NCI-H1105 treated with DMSO at 0.1 percent for 48 hours (cell line): Measurements from ENCODE around the gene ZNF280C.
A peak's percentile ranks its signal among the peaks of the same experiment; 100 is the strongest.
"Not testable (repeated sequence)": the region's sequence is repeated elsewhere in the genome, so short reads cannot be mapped to it uniquely, and the experiment has no call there.

Source experiments
- DNase-seq: peaks from one replicate; lab custom pipeline; 2025; lab: John Stamatoyannopoulos, UW

Gene ZNF280C, protein sequence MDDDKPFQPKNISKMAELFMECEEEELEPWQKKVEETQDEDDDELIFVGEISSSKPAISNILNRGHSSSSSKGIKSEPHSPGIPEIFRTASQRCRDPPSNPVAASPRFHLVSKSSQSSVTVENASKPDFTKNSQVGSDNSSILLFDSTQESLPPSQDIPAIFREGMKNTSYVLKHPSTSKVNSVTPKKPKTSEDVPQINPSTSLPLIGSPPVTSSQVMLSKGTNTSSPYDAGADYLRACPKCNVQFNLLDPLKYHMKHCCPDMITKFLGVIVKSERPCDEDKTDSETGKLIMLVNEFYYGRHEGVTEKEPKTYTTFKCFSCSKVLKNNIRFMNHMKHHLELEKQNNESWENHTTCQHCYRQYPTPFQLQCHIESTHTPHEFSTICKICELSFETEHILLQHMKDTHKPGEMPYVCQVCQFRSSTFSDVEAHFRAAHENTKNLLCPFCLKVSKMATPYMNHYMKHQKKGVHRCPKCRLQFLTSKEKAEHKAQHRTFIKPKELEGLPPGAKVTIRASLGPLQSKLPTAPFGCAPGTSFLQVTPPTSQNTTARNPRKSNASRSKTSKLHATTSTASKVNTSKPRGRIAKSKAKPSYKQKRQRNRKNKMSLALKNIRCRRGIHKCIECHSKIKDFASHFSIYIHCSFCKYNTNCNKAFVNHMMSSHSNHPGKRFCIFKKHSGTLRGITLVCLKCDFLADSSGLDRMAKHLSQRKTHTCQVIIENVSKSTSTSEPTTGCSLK

DNA sequence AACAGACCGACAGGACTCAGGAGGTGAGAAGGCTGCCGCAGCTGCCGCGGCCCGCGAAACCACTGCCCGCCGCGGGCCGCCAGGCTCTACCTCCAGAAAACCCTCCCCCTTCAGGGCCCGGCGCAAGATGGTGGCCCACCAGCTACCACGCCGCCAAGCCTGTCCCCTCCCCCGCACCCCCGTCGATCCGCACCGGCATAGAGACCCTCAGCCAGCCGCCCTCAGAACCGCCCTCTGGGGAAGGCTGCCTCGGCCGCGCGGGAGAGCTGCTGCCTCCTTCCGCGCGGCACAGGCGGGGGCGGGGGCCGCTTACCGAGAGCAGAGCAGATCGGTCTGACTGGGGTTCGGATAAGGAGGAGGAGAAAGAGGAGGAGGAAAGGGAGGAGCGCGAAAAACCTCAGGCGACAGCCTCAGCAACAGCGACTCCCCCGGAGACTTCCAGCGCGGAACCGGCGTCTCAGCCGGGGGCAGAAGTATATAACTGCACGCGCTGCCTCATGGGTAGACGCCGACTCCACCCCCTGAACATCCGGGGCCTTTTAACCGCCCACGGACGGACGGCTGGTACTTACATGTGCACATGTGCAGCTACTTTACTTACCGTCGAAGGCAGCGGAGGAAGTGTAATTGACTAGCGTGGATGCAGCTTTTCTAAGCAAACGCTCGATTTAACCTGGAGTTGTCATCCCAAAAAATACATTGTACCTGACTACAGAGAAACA lies at the start of gene ZNF280C:
Gene ZNF280C (minus strand): TSS at position 451 of the 722 bp plus-strand sequence. CDS start 8,450 bp downstream, outside the sequence.
- DNase-seq = peak; percentile 82

DNA sequence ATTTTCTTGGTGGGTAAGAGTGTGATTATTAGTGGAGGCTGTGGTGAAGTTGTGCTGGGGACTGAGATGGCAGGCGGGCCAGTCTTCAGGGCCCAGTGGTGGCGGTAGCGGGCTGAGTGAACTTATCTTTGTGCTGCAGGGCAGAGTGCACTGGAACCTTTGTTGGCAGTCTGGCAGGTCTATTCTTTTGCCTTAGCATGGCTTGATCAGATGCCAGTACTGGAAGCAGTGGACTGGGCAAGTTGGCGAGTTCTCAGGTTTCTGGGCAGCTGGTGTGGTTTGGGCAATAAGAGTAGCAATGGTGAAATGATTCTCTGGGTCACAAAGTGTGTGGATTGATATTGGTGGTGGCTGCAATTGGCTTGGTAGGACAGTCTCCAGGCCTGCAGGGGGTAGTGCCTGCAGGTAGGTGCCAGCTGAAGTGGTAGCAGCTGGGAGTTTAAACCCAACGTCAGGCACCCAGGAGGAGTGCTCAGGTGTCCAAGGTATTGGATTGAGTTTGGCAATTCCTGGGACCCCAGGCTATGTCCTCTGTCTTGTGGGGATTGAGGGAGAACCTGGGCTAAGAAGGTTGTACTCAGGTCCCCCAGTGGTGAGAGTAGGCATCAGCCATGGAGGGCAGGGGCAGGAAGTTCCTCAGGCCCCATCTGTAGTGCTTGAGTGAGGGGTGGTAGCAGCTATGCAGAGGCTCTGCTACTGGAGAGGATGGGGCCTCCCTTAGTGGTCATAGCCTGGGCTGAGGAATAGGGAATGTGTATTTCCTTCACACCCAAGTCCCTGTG lies 36.1 kb upstream of the ZNF280C start:
- no peak for DNase-seq

DNA sequence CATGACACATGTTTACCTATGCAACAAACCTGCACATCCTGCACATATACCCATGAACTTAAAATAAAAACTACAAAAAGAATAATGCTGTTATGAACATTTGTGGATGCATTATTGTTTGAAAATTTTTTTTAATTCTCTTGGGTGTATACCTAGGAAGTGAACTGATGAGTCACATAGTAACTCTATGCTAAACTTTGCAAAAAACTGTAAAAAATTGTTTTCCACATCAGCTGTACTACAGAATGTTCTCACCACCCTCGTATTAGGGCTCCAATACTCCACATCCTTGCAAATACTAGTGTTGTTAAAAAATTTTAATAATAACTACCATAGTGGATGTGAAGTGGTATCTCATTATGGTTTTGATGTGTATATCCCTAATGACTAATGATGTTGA lies 33.3 kb upstream of the ZNF280C start:
- no peak for DNase-seq

DNA sequence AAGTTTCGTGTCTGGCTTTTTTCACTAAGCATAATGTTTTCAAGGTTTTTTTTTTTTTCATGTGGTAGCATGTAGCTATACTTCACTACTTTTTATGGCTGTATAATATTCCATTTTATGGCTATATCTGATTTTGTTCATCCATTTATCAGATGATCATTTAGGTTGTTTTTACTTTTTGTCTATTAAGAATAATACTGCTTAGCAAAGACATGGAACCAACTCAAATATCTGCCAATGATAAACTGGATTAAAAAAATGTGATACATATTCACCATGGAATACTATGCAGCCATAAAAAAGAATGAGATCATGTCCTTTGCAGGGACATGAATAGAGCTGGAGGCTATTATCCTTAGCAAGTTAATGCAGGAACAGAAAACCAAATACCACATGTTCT lies 32.7 kb upstream of the ZNF280C start:
- DNase-seq = no peak

DNA sequence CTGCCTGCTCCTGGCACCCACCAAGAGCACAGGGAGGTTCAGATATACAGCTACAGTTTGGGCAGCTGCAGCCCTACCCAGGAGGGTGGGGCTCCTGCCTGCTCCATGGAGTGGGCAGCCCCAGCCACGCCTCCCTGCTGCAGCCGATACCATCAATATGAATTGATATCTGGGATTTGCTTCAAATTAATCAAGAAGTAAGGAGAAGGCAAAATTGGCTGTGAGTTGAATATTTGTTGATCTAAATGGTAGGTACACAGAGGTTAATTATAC lies 31.2 kb upstream of the ZNF280C start:
- DNase-seq = no peak

DNA sequence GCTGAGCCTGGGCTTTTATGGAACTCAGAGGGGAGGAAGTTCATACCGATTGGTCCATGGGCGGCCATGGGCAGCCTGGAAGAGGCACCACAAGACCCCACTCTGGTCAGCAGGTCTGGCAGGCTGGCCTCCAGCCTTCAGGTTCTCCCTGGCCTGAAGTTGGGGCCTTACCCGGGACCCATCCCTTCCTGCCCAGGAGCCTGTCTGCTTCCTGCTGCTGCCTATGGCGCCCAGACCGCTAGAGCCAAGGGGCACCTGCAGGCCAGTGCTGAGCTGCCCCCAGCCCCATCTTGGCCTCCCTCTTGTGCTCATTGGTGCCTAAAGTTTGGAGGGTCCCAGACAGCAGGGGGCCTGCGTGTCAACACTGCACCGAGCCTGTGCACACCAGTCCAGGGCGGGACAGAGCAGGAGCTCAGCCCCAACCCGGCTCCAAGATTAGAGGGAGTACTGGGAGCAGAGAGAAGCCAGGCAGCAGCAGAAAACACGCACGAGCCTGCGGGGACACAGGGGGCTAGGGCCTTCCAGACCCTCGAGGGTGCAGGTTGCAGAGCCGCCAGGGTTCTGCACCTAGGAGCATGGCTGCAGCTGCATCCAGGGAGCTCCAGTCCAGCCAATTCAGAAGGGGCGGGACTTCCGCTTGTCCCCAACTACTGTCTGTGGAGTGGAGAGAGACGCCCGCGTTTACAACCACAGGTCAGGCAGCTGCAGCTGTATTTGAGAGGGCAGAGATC lies 30.7 kb upstream of the ZNF280C start:
- DNase-seq = peak; percentile 73

DNA sequence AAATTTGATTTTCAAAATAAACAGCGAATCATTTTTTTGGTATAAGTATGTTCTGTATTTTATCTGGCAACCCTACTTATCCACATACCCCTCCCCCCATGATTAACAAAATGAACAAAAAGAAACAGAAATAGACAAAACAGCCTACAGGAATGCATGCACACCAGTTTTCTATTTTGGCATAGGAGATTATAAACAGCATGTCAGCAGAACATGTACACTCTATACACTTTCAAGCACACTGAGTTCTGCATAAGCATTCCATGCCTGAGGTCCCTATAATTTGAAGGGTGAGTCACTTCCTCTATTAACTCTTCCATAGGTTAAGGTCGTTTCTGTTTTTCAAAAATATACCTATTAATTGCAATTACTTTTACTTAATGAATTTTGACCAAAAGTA lies 28.0 kb upstream of the ZNF280C start:
- no peak for DNase-seq

DNA sequence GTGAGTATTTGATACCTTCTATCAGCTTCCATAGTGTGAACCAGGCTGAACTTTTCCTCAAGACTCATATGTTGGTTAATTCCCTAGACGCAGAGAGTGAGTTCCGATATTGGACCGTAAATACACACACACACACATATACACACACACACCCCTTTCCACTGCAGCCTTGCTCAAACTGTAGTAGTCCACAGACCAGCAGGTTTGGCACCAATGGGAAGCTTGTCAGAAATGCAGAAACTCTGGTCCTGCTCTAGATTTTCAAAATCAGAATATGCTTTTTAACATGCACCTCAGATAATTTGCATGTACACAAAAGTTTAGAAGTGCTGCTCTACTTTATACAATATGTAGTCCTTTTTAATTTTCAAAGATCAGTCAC lies 27.6 kb upstream of the ZNF280C start:
- no peak for DNase-seq

DNA sequence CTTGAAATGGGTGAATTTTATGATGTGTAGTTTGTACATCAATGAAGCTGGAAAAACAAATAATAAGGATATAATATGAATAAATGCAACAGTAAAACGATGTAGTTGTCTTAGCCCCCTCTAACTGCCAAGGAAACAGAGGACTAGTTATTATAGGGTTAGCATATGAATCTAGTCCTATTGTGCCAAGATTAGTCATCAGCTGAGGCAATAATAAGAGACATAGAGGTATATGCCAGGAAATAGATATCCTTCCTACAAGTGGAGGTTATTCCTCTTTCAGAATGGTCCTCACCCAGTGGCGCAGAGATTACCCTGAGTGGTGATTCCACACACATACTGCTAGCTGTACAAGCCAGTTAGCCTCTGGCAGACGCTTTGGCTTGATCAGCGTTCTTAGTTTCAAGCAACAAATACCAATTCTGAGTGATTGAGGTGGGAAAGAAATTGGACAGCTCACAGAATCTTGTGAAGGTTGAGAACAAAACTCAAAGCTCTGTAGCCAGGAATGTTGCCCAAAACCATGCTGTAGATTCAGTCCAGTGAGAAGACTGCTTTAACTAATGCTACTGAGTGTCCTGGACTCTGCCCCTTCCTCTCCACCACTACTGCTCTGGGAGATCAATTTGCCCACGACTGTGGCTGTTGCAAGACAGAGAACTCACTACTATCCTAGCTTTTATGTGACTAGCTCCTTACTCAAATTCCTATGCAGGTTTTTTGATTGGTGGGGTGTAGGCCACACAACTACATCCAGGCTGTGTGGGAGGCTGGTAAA lies 27.0 kb upstream of the ZNF280C start:
- DNase-seq = no peak

DNA sequence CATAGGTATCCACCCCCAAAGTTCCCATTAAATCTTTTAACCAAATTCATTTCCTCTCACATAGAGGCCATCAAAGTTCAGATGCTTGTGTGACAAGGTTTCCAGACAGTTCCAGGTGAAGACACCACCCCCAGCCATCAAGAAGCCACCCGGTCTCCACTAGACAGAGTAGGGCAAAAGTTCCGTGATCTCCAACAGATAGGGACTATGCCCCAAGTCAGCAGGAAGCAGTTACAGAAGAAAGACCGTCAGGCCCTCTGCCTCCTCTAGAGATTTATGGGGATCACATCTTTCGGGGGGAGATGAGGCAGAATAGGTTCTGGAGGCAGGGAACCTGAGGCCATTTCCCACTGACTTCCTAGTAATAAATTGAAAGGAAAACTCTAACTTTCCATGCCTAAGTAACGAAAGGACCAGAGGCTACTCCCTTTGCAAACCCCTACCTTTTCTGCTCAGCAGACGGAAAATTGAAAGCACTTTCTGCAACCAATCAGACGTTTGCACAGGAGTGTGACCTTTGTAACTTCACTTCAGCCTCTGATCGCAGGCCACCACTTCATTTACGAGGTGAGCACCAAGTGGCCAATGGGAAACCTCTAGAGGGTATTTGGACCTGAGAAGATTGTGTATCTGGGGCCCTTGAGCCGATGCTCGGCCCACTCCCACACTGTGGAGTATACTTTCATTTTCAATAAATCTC lies 18.5 kb upstream of the ZNF280C start:
- DNase-seq = no peak

DNA sequence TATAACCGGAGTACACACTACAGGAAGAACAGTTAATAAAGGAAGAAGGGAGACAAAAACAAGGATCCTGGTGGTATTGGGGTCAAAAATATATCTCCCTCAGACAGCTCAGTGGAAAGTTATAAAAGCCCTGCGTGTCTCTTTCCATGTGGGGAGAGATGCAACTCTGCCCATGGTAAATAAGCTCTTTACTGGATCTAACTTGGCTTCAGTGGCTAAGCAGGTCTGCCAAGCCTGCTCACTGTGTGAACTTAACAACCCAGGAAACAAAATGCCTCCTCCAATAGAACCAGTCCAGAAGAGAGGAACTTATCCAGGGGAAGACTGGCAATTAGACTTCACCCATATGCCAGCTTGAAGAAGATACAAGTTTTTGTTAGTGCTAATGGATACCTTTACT lies 17.0 kb upstream of the ZNF280C start:
- DNase-seq = no peak

DNA sequence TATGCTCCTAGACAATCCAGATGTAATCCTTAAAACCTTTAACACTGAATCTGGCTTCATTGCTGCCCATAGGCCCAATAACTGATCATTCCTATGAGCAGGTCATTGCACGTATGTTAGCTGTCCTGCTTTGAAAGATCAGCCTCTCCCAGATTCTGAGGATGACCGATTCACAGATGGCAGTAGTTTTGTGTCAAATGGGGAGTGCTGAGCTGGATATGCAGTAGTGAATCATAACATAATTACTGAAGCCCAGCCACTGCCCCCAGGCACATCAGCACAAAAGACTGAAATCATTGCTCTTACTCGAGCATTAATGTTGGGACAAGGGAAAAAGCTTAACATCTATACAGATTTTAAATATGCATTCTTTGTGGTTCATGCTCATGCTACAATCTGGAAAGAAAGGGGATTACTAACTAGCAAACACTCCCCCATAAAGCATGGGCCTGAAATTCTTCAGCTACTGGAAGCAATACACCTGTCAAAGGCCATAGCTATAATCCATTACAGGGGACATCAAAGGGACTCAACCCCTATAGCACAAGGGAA lies 16.4 kb upstream of the ZNF280C start:
- no peak for DNase-seq

DNA sequence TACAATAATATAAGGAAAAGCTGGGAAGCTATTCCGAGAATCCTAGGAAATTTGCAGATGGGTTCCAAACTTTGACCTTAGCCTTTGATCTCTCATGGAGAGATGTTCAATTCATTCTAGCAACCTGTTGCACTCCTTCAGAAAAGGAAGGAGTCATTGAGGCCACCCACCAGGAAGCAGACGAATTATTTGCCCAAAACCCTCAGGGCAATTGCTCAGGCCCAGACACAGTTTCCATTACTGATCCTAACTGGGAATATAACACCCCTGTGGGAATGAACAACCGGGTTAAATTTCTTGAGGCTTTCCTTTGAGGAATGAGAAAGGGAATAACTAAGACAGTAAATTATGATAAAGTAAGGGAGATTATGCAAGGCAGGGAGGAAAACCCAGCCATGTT lies 13.5 kb upstream of the ZNF280C start:
- DNase-seq = no peak

DNA sequence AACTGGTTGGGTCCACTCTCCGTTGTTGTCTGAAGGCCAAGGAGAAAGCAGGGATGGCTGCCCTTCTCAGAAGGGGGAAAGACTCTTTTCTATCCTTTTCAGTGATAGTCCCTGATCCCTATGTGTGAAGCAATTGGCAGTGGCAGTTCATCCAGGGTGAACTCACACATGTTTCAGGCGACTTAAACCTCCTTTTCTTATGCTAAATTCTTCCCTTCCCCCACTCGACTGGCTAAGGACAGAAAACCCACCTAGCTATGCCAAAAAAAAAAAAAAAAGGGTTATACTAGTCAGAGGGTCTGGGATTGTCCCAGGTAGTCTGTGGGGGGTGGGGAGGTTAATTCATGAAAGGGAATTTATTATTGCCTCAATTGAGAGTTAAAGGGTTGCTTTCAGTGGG lies 12.2 kb upstream of the ZNF280C start:
- no peak for DNase-seq

DNA sequence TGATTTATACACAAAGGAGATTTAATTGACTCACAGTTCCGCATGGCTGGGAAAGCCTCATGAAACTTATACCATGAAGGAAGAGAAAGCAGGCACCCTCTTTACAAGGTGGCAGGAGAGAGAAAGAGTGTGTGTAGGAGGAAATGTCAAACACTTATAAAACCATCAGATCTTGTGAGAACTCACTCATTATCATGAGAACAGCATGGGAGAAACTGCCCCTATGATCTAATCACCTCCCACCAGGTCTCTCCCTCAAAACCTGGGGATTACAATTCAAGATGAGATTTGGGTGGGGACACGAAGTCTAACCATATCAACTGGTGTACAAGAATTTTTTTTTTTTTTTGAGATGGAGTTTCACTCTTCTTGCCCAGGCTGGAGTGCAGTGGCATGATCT lies 3.6 kb upstream of the ZNF280C start:
- DNase-seq = not testable (repeated sequence)

DNA sequence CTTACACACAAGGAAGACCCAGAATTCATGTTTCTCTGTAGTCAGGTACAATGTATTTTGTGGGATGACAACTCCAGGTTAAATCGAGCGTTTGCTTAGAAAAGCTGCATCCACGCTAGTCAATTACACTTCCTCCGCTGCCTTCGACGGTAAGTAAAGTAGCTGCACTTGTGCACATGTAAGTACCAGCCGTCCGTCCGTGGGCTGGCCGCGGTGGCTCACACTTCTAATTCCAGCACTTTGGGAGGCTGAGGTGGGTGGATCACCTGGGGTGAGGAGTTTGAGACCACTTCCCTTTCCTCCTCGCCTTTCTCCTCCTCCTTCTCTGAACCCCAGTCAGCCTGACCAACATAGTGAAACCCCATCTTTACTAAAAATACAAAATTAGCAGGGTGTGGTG lies 692 bp upstream of the ZNF280C start:
- not testable (repeated sequence) for DNase-seq

DNA sequence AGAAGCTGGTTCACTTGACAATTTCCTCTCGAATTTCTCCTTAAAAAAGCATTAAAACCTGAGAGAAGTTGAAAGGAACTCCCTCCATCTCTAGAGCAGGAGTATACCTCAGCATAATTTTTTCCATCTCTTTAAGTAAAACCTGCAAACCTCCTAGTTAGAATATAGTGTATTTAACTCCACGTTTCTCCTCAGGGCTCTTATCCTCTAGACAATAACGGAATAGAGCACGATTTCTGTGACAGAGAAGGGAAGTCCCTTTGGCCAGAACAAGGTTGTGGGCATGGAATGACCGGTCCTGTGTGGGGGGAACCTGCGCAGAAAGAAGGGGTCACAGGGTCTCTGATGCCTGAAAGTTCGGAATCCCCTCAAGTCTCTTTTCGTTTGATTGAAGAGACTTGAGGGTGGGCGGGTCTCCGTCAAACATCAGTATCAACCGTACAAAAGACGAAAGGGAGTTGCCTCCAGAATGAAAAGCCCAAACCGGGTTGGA lies 697 bp downstream of the ZNF280C start:
- peak; percentile 12 for DNase-seq

DNA sequence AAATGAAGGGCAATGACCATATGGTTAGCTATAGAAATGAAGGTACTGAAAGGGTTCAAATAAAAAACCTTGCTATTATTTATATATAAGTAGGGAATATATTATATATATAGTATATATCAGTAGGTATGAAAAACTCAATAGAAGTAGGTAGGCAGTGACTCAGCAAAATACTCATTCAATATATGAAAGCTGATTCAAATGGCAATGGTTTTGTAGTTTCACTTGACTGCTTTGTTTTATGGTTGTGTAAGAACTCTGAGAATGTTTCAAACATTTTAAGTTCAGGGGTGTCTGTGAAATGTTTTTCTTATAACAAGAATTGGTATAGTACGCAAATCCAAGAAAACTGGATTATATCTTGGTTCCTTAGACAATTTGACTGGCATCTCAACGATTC lies 4.1 kb downstream of the ZNF280C start:
- DNase-seq = no peak

DNA sequence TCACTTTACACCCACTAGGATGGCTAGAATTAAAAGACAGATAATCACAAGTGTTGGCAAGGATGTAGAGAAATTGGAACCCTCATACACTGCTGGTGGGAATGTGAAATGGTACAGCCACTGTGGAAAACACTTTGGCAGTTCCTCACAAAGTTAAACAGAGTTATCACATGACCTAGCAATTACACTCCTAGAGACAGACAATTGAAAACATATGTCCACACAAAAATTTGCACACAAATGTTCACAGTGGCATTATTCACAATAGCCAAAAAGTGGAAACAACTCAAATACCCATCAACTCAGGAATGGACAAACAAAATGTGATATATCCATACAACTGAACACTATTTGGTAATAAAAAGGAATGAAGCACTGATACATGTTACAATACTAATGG lies 5.7 kb downstream of the ZNF280C start:
- no peak for DNase-seq

DNA sequence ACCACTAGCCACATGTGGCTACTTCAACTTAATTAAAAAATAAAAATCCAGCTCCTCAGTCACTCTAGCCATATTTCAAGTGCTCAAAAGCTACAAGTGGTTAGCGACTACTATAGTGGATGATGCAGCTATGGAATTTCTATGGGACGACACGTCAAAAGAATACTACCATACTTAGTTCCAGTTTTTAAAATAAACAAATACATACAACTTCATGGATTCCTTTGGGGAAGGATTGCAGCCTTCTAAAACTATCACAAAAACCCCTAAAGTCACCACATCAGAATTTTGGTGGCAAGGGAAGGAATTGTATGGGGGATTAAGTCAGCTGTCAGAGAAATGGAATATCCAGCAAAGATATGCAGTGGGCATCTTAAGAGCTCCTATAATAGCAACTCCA lies 6.5 kb downstream of the ZNF280C start:
- DNase-seq = no peak
